HG02678 (cell line): ENCODE results near the gene CAPZA1.
"Not testable (repeated sequence)": the region's sequence is repeated elsewhere in the genome, so short reads cannot be mapped to it uniquely, and the experiment has no call there.

ENCODE experiments used
- ATAC-seq: cut with Tn5 transposase; IDR thresholded peaks from one replicate; pipeline ENCODE4 v1.9.1; 2021; ENCODE audit warnings: mild to moderate bottlenecking, moderate library complexity; ENCODE audit not compliant: unreplicated experiment

Gene CAPZA1

GRCh38 chr1:112626193-112626592 is 6.6 kb downstream of the CAPZA1 start:
- ATAC-seq = no peak

GRCh38 chr1:112626887-112627286 is 7.3 kb downstream of the CAPZA1 start:
- no peak for ATAC-seq

- no peak for ATAC-seq
Measured at GRCh38 chr1:112628516-112628915, 8.9 kb downstream of the CAPZA1 start.

- no peak for ATAC-seq
Measured at GRCh38 chr1:112629256-112629655, 9.6 kb downstream of the CAPZA1 start.

- no peak for ATAC-seq
Measured at GRCh38 chr1:112633628-112634027, 14.0 kb downstream of the CAPZA1 start.

- no peak for ATAC-seq
Measured at GRCh38 chr1:112634367-112634766, 14.7 kb downstream of the CAPZA1 start.

- no peak for ATAC-seq
Measured at GRCh38 chr1:112636056-112636455, 16.4 kb downstream of the CAPZA1 start.

GRCh38 chr1:112636597-112637253 is 17.1 kb downstream of the CAPZA1 start:
- no peak for ATAC-seq

- no peak for ATAC-seq
Measured at GRCh38 chr1:112637254-112638109, 17.9 kb downstream of the CAPZA1 start.

- no peak for ATAC-seq
Measured at GRCh38 chr1:112638110-112638428, 18.4 kb downstream of the CAPZA1 start.

- not testable (repeated sequence) for ATAC-seq
Measured at GRCh38 chr1:112640437-112640836, 20.8 kb downstream of the CAPZA1 start.

- no peak for ATAC-seq
Measured at GRCh38 chr1:112643080-112643479, 23.4 kb downstream of the CAPZA1 start.

GRCh38 chr1:112646225-112646624 is 26.6 kb downstream of the CAPZA1 start:
- ATAC-seq = no peak

GRCh38 chr1:112651205-112651604 is 31.6 kb downstream of the CAPZA1 start:
- no peak for ATAC-seq

GRCh38 chr1:112665857-112666256 is 46.2 kb downstream of the CAPZA1 start:
- ATAC-seq = no peak

GRCh38 chr1:112666946-112667345 is 47.3 kb downstream of the CAPZA1 start:
- no peak for ATAC-seq

- no peak for ATAC-seq
Measured at GRCh38 chr1:112672009-112672408, 52.4 kb downstream of the CAPZA1 start.

- no peak for ATAC-seq
Measured at GRCh38 chr1:112672842-112673241, 53.2 kb downstream of the CAPZA1 start.

- ATAC-seq = peak; percentile 6
Measured at GRCh38 chr1:112673592-112674439, 54.2 kb downstream of the CAPZA1 start.

- ATAC-seq = peak; percentile 59
Measured at GRCh38 chr1:112674440-112674985, 54.9 kb downstream of the CAPZA1 start, which contains the start of gene MOV10. TSS of gene MOV10 (plus strand) at chr1:112674659. CDS start at chr1:112674913, 254 bp downstream.
